Astrocyte (in vitro differentiated cells and primary cell): Measurements from ENCODE around the gene NFE2L1. TPM values are rescaled to one million over a fixed set of nuclear protein-coding genes. Genes with fewer than 3 reads are reported as not detected.

ENCODE experiments used
- DNase-seq: peaks from one replicate; pipeline ENCODE4 v3.0.0-alpha.2; 2010; ENCODE audit warnings: low read depth
- FAIRE-seq: peaks from 2 replicates; lab custom pipeline; 2011; peaks lifted over from hg19 to GRCh38; lab: Jason Lieb, UNC
- H2AFZ ChIP-seq: 2 replicates; pipeline ENCODE4 v1.6.0; 2012; ENCODE audit warnings: low read depth, low read length, inconsistent platforms
- H3K27ac ChIP-seq: 2 replicates; pipeline ENCODE4 v1.5.1; 2011; ENCODE audit warnings: low read depth, low read length, inconsistent platforms
- H3K27me3 ChIP-seq: 2 replicates; pipeline ENCODE4 v1.6.0; 2011; ENCODE audit warnings: low read length, inconsistent platforms; ENCODE audit not compliant: insufficient read depth
- H3K36me3 ChIP-seq: 2 replicates; pipeline ENCODE4 v1.5.1; 2011; ENCODE audit warnings: low read length, inconsistent platforms; ENCODE audit not compliant: insufficient read depth
- H3K4me1 ChIP-seq: 2 replicates; pipeline ENCODE4 v1.5.1; 2011; ENCODE audit warnings: low read length, inconsistent platforms; ENCODE audit not compliant: insufficient read depth
- H3K4me2 ChIP-seq: 2 replicates; pipeline ENCODE4 v1.6.0; 2012; ENCODE audit warnings: low read length, inconsistent platforms
- H3K4me3 ChIP-seq: 2 replicates; pipeline ENCODE4 v1.5.1; 2011; ENCODE audit warnings: low read depth, mild to moderate bottlenecking, low read length, inconsistent platforms; ENCODE audit not compliant: insufficient read depth
- H3K79me2 ChIP-seq: 2 replicates; pipeline ENCODE4 v1.6.0; 2012; ENCODE audit warnings: mild to moderate bottlenecking, low read length, inconsistent platforms; ENCODE audit not compliant: insufficient read depth
- H3K9ac ChIP-seq: 2 replicates; pipeline ENCODE4 v1.6.0; 2012; ENCODE audit warnings: mild to moderate bottlenecking, low read length, inconsistent platforms
- H3K9me3 ChIP-seq: 2 replicates; pipeline ENCODE4 v1.5.1; 2012; ENCODE audit warnings: low read depth, mild to moderate bottlenecking, low read length, inconsistent platforms; ENCODE audit not compliant: insufficient read depth
- H4K20me1 ChIP-seq: 2 replicates; pipeline ENCODE4 v1.6.0; 2012; ENCODE audit warnings: low read length, inconsistent platforms; ENCODE audit not compliant: insufficient read depth
- H3K27ac Mint-ChIP-seq: one replicate; pipeline ENCODE4 v1.8.0; 2021; ENCODE audit warnings: mild to moderate bottlenecking, mixed read lengths; ENCODE audit not compliant: unreplicated experiment
- H3K27me3 Mint-ChIP-seq: one replicate; pipeline ENCODE4 v1.8.0; 2021; ENCODE audit warnings: low read depth, mixed read lengths; ENCODE audit not compliant: unreplicated experiment
- H3K36me3 Mint-ChIP-seq: one replicate; pipeline ENCODE4 v1.8.0; 2021; ENCODE audit warnings: low read depth, mixed read lengths; ENCODE audit not compliant: unreplicated experiment
- H3K4me1 Mint-ChIP-seq: one replicate; pipeline ENCODE4 v1.8.0; 2021; ENCODE audit warnings: low read depth, mixed read lengths; ENCODE audit not compliant: unreplicated experiment
- H3K4me3 Mint-ChIP-seq: one replicate; pipeline ENCODE4 v1.8.0; 2021; ENCODE audit warnings: mild to moderate bottlenecking, moderate library complexity, mixed read lengths; ENCODE audit not compliant: unreplicated experiment
- H3K9me3 Mint-ChIP-seq: one replicate; pipeline ENCODE4 v1.8.0; 2021; ENCODE audit warnings: mild to moderate bottlenecking, mixed read lengths; ENCODE audit not compliant: unreplicated experiment
- EZH2 ChIP-seq: IDR thresholded peaks from 2 replicates; pipeline ENCODE4 v1.6.1; 2012; ENCODE audit warnings: mild to moderate bottlenecking, low read length, inconsistent platforms; ENCODE audit not compliant: insufficient read depth
- total RNA-seq: library from RNA; stranded (reverse); gene quantifications from 2 replicates; pipeline ENCODE4 v1.2.1, GENCODE V29; 2021
- TF ChIP-seq, protein P1 (sequence below): IDR thresholded peaks from 2 replicates; pipeline ENCODE4 v1.5.1; 2011; ENCODE audit warnings: low read depth, mild to moderate bottlenecking, inconsistent platforms, low read length, moderate library complexity; ENCODE audit not compliant: insufficient read depth

NFE2L1 gene
- total RNA-seq, 1 donor from 2014 or later = 344 TPM

DNA sequence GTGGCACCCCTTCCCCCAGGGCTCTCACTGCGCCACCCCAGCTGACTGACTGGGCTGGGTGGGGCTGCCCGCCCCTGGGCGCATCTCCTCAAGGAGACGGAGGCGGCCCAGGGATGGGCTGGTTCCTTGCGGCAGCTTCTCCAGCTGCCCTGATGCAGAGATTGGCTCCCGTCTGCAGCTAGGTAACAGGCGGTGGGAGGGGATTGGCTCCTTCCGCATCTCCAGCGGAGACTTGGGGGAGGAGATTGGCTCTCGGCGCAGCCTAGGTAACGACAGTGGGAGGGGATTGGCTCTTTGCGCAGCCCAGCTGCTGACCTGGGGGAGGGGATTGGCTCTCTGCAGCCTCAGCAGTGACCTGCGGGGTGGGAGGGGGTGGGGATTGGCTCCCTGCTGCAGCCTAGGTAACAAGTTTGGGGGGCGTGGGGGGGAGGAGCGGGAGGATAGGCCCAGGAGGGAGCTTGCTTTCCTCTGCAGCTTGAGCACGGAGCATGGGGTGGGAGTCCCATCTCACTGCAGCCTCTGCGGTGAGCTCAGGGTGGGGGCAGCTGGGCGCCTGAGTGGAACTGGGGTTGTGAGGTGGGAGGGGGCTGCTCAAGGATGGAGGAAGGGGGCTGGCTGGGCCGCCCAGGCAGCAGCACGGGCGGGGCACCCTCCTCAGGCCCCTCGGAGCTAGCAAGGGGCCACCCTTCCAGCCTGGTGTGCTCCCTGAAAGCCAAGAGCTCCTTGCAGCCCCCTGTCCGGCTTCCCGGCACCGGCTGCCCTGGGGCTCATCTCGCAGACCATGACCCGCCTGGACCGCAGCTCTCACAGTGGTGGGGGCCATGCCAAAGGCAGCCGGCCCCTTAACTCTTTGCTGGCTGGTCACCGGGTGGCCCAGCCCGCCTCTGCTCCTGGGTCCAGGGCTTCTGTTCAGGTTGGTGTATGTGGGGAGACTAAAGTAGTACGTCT lies 6.4 kb downstream of the NFE2L1 start:
- H3K27me3 ChIP-seq = no peaks in the 10 kb centered on the region
- peaks cover 85% of the 10 kb centered on the region for H4K20me1 ChIP-seq
- DNase-seq (peak; percentile 75), FAIRE-seq (no peak)
- peak overlapping the region; percentile 95 for H3K9ac ChIP-seq
- no peaks in the 10 kb centered on the region for H3K9me3 ChIP-seq
- no peak overlapping the region for H3K4me3 ChIP-seq
- H2AFZ ChIP-seq = no peak overlapping the region
- H3K27ac ChIP-seq = no peak overlapping the region
- no peak for TF ChIP-seq EZH2
- TF ChIP-seq, protein P1, sequence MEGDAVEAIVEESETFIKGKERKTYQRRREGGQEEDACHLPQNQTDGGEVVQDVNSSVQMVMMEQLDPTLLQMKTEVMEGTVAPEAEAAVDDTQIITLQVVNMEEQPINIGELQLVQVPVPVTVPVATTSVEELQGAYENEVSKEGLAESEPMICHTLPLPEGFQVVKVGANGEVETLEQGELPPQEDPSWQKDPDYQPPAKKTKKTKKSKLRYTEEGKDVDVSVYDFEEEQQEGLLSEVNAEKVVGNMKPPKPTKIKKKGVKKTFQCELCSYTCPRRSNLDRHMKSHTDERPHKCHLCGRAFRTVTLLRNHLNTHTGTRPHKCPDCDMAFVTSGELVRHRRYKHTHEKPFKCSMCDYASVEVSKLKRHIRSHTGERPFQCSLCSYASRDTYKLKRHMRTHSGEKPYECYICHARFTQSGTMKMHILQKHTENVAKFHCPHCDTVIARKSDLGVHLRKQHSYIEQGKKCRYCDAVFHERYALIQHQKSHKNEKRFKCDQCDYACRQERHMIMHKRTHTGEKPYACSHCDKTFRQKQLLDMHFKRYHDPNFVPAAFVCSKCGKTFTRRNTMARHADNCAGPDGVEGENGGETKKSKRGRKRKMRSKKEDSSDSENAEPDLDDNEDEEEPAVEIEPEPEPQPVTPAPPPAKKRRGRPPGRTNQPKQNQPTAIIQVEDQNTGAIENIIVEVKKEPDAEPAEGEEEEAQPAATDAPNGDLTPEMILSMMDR = no peak
- H3K27ac Mint-ChIP-seq = peak overlapping the region; percentile 100
- H3K79me2 ChIP-seq = peaks cover 92% of the 10 kb centered on the region
- H3K9me3 Mint-ChIP-seq = no peaks in the 10 kb centered on the region
- peaks cover 45% of the 10 kb centered on the region for H3K36me3 Mint-ChIP-seq
- H3K4me2 ChIP-seq = peak overlapping the region; percentile 90
- H3K4me1 ChIP-seq = peaks cover 56% of the 10 kb centered on the region
- H3K4me1 Mint-ChIP-seq = peaks cover 59% of the 10 kb centered on the region
- peak overlapping the region; percentile 92 for H3K4me3 Mint-ChIP-seq
- H3K27me3 Mint-ChIP-seq = no peaks in the 10 kb centered on the region
- H3K36me3 ChIP-seq = peaks cover 29% of the 10 kb centered on the region

DNA sequence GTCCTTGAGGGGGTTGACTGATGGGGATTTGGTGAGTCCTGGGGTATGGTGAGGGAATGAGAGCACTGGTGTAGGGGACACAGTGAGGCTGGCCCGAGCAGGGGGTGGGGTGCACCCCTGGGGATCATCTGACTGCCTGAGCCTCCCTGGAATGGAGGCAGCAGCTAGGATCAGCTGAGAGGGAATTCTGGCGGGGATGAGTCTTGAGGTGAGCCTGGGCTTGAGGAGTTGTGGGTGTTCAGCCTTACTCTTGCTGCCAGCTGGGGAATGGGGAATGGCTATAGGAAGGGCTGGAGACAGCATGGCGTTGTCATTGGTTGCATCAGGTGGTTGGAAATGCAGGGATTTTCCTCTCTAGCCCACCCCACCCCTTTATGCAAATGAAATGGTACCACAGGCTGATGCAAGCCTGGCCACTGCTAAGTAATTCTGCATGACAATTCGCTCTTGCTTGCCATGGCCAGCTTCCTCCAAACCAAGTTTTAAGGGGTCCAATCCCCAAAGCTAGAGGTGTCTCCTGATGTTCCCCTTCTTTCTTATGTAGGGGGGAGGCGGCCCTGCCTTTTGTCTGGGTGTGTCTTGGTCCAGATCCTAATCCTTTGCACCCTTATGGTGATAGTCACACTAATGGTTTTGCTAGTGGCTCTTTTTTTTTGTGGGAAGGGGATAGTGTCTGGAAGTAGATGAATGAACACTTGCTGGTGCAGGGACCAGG lies 7.5 kb downstream of the NFE2L1 start:
- Mint-ChIP-seq H3K27ac (peak overlapping the region; percentile 100), H3K9me3 (no peaks in the 10 kb centered on the region), H3K27me3 (no peaks in the 10 kb centered on the region), H3K4me3 (peak overlapping the region; percentile 92), H3K4me1 (peaks cover 57% of the 10 kb centered on the region), H3K36me3 (peaks cover 54% of the 10 kb centered on the region)
- Histone ChIP-seq H2AFZ (no peak overlapping the region), H3K9ac (no peak overlapping the region), H3K27me3 (no peaks in the 10 kb centered on the region), H3K9me3 (no peaks in the 10 kb centered on the region), H3K4me2 (peak overlapping the region; percentile 90), H4K20me1 (peaks cover 93% of the 10 kb centered on the region), H3K4me3 (no peak overlapping the region), H3K79me2 (peaks cover 93% of the 10 kb centered on the region), H3K27ac (no peak overlapping the region), H3K4me1 (peaks cover 46% of the 10 kb centered on the region), H3K36me3 (peaks cover 29% of the 10 kb centered on the region)
- TF ChIP-seq, protein P1 = no peak
- no peak for TF ChIP-seq EZH2
- peak; percentile 30 for DNase-seq
- FAIRE-seq = no peak
